RWPE2 (cell line): ENCODE data around the gene HTR2A.

Experiments
- ATAC-seq: fragments of 200-7000 bp; cut with Tn5 transposase; 3 replicates; pipeline ENCODE4 v1.9.1; 2021; ENCODE audit warnings: low read depth
- DNase-seq: peaks from one replicate; pipeline ENCODE4 v3.0.0-alpha.2; 2020; ENCODE audit warnings: low spot score
- H3K27ac ChIP-seq: fragments of 450-650 bp; 2 replicates; pipeline ENCODE4 v1.5.1; 2017; ENCODE audit warnings: mild to moderate bottlenecking; ENCODE audit not compliant: poor library complexity, severe bottlenecking
- H3K27me3 ChIP-seq: fragments of 250-450 bp; sonication (Bioruptor Pico); 2 replicates; pipeline ENCODE4 v1.5.1; 2021; ENCODE audit warnings: mild to moderate bottlenecking, moderate library complexity; ENCODE audit not compliant: insufficient read depth, poor library complexity, severe bottlenecking
- H3K36me3 ChIP-seq: fragments of 250-450 bp; sonication (Bioruptor Pico); 2 replicates; pipeline ENCODE4 v1.5.1; 2020; ENCODE audit warnings: low read depth, mild to moderate bottlenecking, moderate library complexity
- H3K4me1 ChIP-seq: fragments of 250-450 bp; sonication (Bioruptor Pico); 2 replicates; pipeline ENCODE4 v1.5.1; 2021; ENCODE audit warnings: mild to moderate bottlenecking, moderate library complexity; ENCODE audit not compliant: insufficient read depth, poor library complexity, severe bottlenecking
- H3K4me3 ChIP-seq: fragments of 250-450 bp; sonication (Bioruptor Pico); 2 replicates; pipeline ENCODE4 v1.5.1; 2021; ENCODE audit warnings: mild to moderate bottlenecking, moderate library complexity; ENCODE audit not compliant: severe bottlenecking
- H3K9me3 ChIP-seq: fragments of 250-450 bp; sonication (Bioruptor Pico); 2 replicates; pipeline ENCODE4 v1.5.1; 2021; ENCODE audit warnings: mild to moderate bottlenecking, moderate library complexity; ENCODE audit not compliant: severe bottlenecking
- TF ChIP-seq, protein P1 (sequence below): fragments of 450-650 bp; IDR thresholded peaks from one replicate; pipeline ENCODE4 v1.5.1; 2017; ENCODE audit warnings: mild to moderate bottlenecking, moderate library complexity; ENCODE audit not compliant: poor library complexity, severe bottlenecking

HTR2A gene

DNA sequence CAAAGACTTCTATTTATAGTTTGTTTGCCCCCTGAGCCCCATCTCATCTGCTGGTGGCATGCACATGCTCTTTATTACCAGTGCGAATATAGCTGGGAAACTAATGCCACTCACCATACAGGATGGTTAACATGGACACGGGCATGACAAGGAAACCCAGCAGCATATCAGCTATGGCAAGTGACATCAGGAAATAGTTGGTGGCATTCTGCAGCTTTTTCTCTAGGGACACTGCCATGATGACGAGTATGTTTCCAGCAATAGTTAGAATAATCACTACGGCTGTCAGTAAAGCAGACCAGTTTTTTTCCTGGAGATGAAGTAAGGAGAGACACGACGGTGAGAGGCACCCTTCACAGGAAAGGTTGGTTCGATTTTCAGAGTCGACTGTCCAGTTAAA lies 1.5 kb downstream of the HTR2A start:
- Histone ChIP-seq H3K9me3 (no peaks in the 10 kb centered on the region), H3K4me3 (no peak overlapping the region), H3K4me1 (no peaks in the 10 kb centered on the region), H3K36me3 (no peaks in the 10 kb centered on the region), H3K27ac (no peak overlapping the region), H3K27me3 (no peaks in the 10 kb centered on the region)
- DNase-seq (no peak), ATAC-seq (no peak)
- TF ChIP-seq, protein P1, sequence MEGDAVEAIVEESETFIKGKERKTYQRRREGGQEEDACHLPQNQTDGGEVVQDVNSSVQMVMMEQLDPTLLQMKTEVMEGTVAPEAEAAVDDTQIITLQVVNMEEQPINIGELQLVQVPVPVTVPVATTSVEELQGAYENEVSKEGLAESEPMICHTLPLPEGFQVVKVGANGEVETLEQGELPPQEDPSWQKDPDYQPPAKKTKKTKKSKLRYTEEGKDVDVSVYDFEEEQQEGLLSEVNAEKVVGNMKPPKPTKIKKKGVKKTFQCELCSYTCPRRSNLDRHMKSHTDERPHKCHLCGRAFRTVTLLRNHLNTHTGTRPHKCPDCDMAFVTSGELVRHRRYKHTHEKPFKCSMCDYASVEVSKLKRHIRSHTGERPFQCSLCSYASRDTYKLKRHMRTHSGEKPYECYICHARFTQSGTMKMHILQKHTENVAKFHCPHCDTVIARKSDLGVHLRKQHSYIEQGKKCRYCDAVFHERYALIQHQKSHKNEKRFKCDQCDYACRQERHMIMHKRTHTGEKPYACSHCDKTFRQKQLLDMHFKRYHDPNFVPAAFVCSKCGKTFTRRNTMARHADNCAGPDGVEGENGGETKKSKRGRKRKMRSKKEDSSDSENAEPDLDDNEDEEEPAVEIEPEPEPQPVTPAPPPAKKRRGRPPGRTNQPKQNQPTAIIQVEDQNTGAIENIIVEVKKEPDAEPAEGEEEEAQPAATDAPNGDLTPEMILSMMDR = no peak

DNA sequence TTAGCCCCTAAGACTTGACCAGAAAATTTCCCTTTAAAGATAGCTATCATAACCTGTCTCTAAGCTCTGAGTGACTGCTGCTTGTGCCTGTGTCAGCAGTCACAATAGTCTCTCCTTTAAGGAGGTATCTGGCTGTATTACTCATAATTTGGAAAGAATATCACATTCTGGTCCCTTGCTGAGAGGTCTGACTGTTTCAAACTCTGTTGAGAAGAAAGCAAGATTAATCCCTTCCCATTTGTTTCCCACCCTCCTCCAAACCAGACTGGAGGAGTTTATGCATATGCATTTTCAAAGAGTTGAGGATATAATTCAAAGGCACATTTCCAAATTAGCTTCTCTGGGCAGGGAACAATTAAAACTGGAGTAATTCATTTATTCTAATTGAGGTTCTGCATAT lies 2.3 kb downstream of the HTR2A start:
- TF ChIP-seq, protein P1 = no peak
- Histone ChIP-seq H3K4me1 (no peaks in the 10 kb centered on the region), H3K4me3 (peak overlapping the region; percentile 33), H3K9me3 (no peaks in the 10 kb centered on the region), H3K27ac (no peak overlapping the region), H3K36me3 (no peaks in the 10 kb centered on the region), H3K27me3 (no peaks in the 10 kb centered on the region)
- ATAC-seq (peak; percentile 18; the same call in 2 of the 3 replicates), DNase-seq (no peak)

DNA sequence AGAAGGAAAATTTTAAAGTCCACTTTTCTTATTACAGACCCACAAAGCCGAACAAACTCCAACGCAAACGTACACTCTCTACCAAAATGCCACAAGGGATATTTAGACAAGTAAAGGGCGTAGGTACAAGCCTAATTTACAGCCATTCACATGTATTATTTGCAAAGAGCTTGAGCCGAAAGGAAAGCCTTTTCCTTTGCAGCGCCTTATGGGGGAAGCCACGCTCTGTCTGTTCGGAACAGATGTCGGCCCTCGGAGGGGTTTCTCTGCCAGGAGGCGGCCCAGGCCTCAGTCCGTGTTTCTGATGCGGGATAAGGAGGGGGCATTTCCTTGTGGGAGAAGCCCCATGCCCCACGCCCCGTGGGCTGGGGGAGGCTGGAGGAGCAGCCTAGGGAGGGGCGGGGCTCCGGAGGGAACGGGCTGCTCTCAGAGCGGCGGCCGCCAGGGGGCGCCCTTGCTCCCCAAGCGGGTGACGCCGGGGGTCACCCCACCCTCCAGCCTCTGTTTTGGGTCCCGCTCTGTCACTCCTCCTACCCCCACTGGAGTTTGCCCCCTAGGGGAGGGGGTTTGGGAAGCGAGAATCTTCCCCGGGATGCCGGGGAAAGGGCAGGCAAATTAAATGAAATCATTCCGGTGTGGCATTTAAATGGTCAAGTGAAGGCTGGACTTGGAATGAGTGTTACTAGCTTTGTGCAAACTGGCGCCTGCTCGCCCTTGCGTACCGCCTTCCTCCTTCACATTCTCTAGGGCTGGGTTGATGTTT lies 2.9 kb downstream of the HTR2A start:
- Histone ChIP-seq H3K9me3 (no peaks in the 10 kb centered on the region), H3K36me3 (no peaks in the 10 kb centered on the region), H3K4me1 (no peaks in the 10 kb centered on the region), H3K27me3 (no peaks in the 10 kb centered on the region), H3K27ac (no peak overlapping the region), H3K4me3 (peak overlapping the region; percentile 33)
- ATAC-seq (peak; percentile 70), DNase-seq (no peak)
- TF ChIP-seq, protein P1 = peak; percentile 91

DNA sequence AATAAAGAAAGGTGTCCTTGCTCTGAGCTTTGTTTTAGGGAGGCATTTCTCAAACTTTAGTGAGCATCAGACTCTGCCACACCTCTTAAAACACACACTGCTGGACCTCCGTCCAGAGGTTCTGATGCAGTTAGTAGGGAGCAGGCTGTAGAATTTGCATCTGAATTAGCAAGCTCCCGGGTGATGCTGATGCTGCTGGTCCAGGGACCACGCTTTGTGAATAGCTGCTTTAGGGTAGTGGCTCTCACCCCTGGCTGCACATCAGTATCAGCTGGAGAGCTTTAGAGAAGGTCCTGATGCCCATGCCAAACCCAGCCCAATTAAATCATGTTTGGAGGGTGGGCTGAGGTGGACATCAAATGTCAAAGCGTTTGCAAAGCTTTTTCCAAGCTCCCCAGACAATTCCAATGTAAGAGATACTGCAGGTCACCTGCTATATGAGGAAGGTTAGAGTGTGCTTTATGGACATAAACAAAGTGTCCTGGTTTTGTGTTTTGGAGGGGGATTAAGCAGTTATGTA lies 3.6 kb downstream of the HTR2A start:
- H3K36me3 ChIP-seq = no peaks in the 10 kb centered on the region
- TF ChIP-seq, protein P1 = no peak
- no peaks in the 10 kb centered on the region for H3K9me3 ChIP-seq
- H3K4me3 ChIP-seq = no peak overlapping the region
- DNase-seq = no peak
- peaks cover 3% of the 10 kb centered on the region for H3K27me3 ChIP-seq
- no peak for ATAC-seq
- no peak overlapping the region for H3K27ac ChIP-seq
- H3K4me1 ChIP-seq = no peaks in the 10 kb centered on the region

DNA sequence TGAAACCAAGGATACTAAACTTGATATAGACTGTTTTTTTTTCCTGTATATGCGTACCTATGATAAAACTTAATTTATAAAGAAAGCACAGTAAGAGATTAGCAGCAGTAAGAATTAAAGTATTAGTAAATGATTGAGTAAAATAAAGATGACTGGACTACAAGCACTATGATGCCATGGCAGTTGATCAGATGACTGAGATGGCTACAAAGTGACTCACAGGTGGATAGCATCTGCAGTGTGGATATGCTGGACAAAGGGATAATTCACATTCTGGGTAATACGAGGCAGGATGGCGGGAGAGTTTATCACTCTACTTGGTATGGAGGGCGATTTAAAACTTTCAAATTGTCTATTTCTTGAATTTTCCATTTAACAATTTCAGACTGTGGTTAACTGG lies 11.8 kb downstream of the HTR2A start:
- no peak overlapping the region for H3K27ac ChIP-seq
- DNase-seq (no peak), ATAC-seq (peak; percentile 35; the same call in 1 of the 3 replicates)
- no peaks in the 10 kb centered on the region for H3K9me3 ChIP-seq
- H3K4me1 ChIP-seq = no peaks in the 10 kb centered on the region
- no peaks in the 10 kb centered on the region for H3K36me3 ChIP-seq
- no peak overlapping the region for H3K4me3 ChIP-seq
- peaks cover 3% of the 10 kb centered on the region for H3K27me3 ChIP-seq
- TF ChIP-seq, protein P1 = no peak
